NCI-H2227 (cell line): ENCODE measurements around the gene SLC6A18.

Source experiments
- DNase-seq: peaks from one replicate; lab custom pipeline; 2025; ENCODE audit not compliant: unreplicated experiment; lab: John Stamatoyannopoulos, UW

SLC6A18 gene, protein sequence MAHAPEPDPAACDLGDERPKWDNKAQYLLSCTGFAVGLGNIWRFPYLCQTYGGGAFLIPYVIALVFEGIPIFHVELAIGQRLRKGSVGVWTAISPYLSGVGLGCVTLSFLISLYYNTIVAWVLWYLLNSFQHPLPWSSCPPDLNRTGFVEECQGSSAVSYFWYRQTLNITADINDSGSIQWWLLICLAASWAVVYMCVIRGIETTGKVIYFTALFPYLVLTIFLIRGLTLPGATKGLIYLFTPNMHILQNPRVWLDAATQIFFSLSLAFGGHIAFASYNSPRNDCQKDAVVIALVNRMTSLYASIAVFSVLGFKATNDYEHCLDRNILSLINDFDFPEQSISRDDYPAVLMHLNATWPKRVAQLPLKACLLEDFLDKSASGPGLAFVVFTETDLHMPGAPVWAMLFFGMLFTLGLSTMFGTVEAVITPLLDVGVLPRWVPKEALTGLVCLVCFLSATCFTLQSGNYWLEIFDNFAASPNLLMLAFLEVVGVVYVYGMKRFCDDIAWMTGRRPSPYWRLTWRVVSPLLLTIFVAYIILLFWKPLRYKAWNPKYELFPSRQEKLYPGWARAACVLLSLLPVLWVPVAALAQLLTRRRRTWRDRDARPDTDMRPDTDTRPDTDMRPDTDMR

GRCh38 chr5:1225081-1225480 is at the start of gene SLC6A18:
SLC6A18 (plus strand) TSS chr5:1225381; CDS start chr5:1225478, 97 bp downstream.
- no peak for DNase-seq

DNA sequence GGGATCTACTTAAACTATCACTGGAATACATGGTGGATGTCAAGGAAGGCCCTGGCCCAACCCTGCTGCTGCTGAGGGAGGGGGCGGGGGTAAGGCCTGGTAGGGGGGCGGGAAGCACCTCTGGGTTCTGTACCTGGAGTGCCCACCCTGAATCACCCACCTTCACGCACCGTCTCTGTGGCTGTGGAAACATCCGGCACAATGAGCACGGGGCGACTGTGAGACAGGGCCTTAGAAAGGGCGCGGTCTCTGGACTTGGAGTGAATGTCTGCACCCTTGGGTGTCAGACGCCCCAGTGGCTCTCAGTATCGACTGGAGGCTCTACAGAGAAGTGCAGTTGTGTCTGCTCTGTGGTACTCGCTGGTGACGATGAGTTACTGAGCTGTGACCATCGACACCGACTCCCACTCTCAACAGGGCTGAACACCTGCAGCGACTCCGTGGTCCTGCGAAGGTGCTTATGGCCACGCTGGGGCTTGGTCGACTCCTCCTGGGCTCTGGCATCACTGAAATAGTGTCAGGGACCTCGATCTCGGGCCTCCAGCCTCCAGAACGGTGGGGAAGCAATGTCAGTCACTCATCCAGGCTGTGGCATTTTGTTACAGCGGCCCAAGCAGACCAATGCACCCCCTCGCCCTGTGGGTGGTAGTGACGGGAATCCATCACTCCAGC is 49.2 kb upstream of the SLC6A18 start:
- DNase-seq = no peak

DNA sequence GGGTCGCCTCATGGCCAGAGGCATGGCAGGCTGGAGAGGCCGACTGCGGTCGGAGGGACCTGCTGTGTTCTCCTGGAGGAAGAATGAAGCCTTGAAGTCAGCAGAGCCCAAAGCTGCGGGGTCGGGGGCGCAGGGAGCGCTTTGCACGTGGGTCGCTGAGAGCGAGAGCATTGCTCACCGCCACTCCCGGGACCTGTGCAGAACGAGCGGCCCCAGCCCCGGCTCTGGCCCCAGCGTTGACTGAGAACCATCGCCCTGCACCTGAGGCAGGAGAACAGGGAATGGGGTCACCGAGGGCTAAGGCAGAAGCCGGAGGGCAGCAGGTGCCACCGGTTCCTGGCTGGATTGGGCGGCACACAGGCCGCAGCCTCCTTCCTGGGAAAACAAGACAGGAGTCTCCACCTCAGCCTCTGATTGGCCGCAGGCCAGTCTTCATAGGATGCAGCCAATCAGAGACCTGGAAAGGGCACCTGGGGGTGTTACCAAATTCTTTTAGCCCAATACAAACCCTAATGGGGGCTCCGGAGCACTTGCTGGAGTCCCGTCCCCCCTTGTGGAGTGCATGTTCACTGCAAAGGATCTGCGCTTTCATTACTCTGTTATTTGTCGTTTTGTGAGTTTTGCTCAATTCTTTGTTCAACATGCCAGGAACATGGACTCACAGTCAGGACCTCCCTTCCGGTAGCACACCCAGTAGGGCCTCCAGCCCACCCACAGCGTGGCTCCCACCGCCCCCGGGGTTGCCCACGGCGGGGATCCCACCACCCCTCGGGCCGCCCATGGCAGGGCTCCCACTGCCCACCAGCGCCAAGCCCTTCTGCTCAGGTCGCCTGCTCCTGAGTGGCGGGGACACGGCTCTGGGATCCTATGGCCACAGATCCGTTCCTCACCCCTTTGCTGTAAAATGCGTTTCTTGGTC is 48.4 kb upstream of the SLC6A18 start:
- DNase-seq = no peak

DNA sequence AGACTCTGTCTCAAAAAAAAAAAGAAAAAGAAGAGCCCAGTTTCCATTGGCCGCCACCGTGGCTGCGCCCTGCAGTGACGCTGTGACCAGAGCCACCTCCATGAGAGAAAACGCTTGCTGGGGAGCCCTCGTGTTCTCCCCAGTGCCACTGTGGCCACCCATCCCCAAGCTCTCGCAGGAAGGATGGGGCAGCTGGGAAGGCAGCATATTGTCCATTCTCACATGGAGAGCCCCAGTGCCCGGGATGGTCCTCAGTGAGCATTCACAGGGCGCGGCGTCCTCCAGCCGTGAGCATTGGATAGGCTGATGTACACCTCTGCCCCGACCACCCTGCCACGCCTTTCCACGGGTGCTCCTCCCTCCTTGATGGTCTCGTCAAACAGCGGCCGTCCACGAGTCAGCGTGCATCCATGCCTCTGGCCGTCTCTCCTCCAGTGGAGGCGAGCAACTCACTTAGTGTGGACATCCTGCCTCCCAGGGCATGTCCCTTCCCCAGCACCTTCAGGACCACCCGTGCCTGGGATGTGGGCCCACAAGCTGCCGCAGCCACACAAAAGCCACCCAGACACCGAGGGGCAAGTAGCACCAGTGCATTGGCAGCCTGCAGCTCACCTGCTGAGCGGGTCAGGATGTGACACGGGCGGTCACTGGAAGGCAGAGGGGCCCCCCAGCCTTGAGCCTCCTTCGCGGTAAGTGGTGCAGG is 47.2 kb upstream of the SLC6A18 start:
- DNase-seq = no peak

DNA sequence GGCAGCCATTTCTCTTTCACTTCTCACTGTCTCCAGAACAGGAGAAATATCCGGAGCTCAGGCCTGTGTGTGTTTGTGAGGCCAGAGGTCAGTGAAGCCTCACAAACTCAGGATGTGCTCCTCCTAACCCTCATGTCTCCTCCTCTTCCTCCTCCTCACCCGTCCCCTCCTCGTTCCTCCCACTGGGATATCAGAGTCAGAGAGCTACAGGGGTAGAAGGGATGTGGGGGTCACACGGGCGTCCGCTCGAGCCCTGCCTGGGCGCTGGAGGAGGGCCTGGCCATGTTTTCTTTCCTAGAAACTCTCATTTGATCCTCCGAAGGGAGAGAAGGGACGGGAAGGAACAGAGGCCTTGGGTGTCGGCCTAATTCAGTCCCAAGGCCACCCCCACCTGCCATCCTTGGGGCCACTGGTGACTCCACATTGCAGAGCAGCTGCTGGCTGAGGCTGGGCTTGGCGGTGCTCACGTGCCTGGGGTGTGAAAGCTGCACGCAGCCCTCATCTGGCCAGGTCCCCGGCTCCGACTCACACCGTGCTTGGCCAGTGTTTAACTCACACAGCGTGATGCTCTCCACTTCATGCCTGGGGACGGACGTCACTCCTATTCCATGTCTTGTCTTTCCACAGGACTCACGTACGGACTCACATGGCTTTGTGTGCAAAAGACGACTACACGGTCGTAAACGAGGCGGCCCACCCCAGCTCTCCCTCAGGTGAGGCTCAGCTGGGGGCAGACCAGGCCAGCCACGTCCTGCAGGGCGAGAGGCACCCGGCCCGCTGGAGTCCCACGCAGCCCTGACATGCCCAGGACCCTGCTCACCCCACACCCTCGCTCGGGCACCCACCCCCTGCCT is 46.4 kb upstream of the SLC6A18 start:
- DNase-seq = no peak

- DNase-seq = no peak
These were observed 45.8 kb upstream of the SLC6A18 start for GRCh38 chr5:1179383-1179715.

GRCh38 chr5:1180096-1180495 is 45.1 kb upstream of the SLC6A18 start:
- no peak for DNase-seq

DNA sequence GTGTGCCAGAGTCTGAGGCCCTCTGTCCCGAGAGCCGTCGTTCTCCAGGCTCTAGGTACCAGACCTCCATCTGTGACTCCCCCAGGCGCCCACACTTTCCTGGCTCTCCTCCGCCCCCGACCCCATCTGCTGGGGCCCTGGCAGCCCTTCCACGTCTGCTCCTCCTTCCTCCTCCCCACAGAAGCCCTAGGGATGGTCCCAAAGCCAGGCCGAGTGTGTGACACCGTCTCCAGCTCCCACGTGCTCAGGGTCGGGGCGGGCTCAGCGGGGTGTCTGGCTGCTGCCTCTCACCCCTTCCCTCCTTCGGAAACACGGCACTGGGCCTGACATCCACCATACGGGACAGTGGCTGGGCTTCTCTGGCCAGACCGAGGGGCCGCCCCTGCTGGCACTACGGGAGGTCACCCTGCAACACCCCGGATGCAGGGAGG is 44.3 kb upstream of the SLC6A18 start:
- DNase-seq = no peak

- no peak for DNase-seq
These were observed 43.5 kb upstream of the SLC6A18 start for GRCh38 chr5:1181451-1182359.

- DNase-seq = no peak
These were observed 42.9 kb upstream of the SLC6A18 start for GRCh38 chr5:1182360-1182632.

DNA sequence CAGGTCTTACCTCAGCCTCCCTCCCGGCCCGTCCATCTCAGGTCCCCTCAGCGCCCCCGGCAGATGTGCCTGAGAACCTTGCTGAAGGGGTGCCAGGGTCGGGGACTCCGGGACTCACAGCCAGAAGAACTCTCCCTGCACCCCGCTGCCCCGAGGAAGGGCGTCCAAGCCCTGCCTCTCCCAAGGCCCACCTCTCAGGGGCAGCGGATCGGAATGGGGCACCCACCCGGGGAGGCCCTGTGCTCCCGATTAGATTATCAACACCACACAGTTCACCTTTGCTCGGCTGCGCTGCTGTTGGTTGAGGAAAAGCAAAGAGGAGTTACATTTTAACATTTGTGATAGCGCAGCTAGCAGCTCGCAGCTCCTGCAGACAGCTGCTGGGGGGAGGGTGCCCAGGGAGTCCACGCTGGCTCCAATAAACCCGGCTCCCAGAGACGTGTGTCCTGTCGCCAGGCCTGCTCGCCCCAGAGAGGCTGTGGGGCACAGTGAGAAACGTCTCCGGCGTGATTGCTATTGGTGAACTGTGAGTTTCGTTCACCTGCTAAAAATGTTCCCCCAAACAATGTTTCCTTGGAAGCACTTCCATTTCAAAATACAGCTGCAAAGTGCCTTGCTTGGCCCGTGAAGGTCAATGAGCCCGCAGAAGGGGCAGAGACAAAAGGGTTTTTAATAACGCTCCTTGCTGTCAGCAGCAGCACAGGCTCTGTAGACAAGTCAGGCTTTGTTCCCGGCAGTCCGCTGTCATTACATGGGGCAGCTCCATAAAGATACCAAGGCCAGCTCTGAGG is 42.4 kb upstream of the SLC6A18 start:
- DNase-seq = peak; percentile 75

GRCh38 chr5:1183424-1184162 is 41.6 kb upstream of the SLC6A18 start:
- DNase-seq = no peak

DNA sequence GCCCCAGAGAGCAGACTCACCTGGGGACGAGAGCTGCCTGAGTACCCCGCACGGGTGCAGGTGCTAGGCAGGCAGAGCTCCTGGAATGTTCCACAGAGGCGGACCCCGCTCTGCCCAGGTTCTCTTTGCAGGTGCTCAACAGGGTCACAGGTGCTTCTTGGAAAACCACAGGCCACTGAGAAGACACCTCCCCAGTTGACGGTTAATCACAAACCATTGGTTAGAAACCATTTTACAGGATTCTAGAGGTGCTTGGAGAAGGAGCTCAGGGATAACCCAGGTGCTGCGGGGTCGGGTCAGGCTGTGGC is 41.1 kb upstream of the SLC6A18 start:
- no peak for DNase-seq

- DNase-seq = no peak
These were observed 40.7 kb upstream of the SLC6A18 start for GRCh38 chr5:1184481-1184880.

DNA sequence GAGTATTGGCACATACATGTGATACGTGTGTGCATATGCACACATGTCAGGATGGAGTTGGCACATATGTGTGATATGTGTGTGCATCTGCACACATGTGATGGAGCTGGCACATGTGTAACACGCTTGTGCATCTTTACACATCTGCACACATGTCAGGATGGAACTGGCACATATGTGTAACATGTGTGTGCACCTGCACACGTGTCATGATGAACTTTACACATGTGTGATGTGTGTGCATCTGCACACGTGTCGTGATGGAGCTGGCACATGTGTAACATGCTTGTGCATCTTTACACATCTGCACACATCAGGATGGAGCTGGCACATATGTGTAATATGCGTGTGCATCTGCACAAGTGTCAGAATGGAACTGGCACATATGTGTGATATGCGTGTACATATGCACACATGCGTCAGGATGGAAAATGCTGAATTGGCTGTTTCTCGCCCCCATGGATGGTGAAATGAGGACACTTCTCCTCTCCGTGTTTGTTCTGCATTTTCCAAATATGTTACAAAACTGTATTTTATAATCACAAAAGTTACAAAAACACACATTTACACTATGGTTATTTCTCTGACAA is 40.0 kb upstream of the SLC6A18 start:
- DNase-seq = no peak

- DNase-seq = no peak
These were observed 39.4 kb upstream of the SLC6A18 start for GRCh38 chr5:1185629-1186350.
